Large intestine (tissue), 12 donors: ENCODE results near the gene DEPDC1B. TPM values are rescaled to one million over a fixed set of nuclear protein-coding genes. Genes with fewer than 3 reads are reported as not detected.
"Not testable (repeated sequence)": the region's sequence is repeated elsewhere in the genome, so short reads cannot be mapped to it uniquely, and the experiment has no call there.

Experiments used
- DNase-seq, 2 donors: peaks; one replicate each; pipeline versions ENCODE4 v3.0.0 to v3.0.0-alpha.2; 2013
- H3K27ac ChIP-seq: one replicate; pipeline ENCODE4 v1.5.1; 2013; ENCODE audit warnings: low read length
- H3K27me3 ChIP-seq: 2 replicates; pipeline ENCODE4 v1.6.1; 2013; ENCODE audit warnings: low read length; ENCODE audit not compliant: control insufficient read depth, insufficient read depth
- H3K36me3 ChIP-seq: 2 replicates; pipeline ENCODE4 v1.6.1; 2013; ENCODE audit warnings: low read length; ENCODE audit not compliant: control insufficient read depth, insufficient read depth
- H3K4me1 ChIP-seq: one replicate; pipeline ENCODE4 v1.6.1; 2013; ENCODE audit warnings: low read length; ENCODE audit not compliant: control insufficient read depth, insufficient read depth
- H3K4me3 ChIP-seq: one replicate; pipeline ENCODE4 v1.5.1; 2013; ENCODE audit warnings: low read length
- H3K9me3 ChIP-seq: one replicate; pipeline ENCODE4 v1.6.1; 2013; ENCODE audit warnings: mild to moderate bottlenecking, low read depth, low read length, moderate library complexity; ENCODE audit not compliant: control insufficient read depth
- WGBS: methylation state at CpG from one replicate; pipeline ENCODE4 v1.1.5; 2013; ENCODE audit warnings: low lambda C conversion rate; ENCODE audit not compliant: insufficient coverage; 5-methylcytosine and 5-hydroxymethylcytosine counted together
- long read RNA-seq, 11 donors: transcript quantifications; one replicate each; lab custom pipeline, GENCODE V29; 2026
- polyA plus RNA-seq: library from polyadenylated mRNA; unstranded; fragments of 120-200 nt; gene quantifications from one replicate; pipeline ENCODE4 v1.2.1, GENCODE V29; 2013

The DEPDC1B gene, protein sequence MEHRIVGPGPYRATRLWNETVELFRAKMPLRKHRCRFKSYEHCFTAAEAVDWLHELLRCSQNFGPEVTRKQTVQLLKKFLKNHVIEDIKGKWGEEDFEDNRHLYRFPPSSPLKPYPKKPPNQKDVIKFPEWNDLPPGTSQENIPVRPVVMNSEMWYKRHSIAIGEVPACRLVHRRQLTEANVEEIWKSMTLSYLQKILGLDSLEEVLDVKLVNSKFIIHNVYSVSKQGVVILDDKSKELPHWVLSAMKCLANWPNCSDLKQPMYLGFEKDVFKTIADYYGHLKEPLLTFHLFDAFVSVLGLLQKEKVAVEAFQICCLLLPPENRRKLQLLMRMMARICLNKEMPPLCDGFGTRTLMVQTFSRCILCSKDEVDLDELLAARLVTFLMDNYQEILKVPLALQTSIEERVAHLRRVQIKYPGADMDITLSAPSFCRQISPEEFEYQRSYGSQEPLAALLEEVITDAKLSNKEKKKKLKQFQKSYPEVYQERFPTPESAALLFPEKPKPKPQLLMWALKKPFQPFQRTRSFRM
- polyA plus RNA-seq, result 15.3 TPM
- long read RNA-seq, donor 1, partial matches to known transcripts, result 0 of 3 reads
- long read RNA-seq, donor 1, other reads (novel, unspliced or antisense), result 0 of 3 reads
- long read RNA-seq, donor 2, partial matches to known transcripts, result 0 of 3 reads
- long read RNA-seq, donor 2, other reads (novel, unspliced or antisense), result 0 of 3 reads
- long read RNA-seq, donor 3, transcript DEPDC1B-201 (11 exons, 2,499 nt), result major isoform, 6 of 8 reads
- long read RNA-seq, donor 3, partial matches to known transcripts, result 0 of 8 reads
- long read RNA-seq, donor 3, other reads (novel, unspliced or antisense), result 0 of 8 reads
- long read RNA-seq, donor 4, result 0 reads
- long read RNA-seq, donor 5, transcript DEPDC1B-201 (11 exons, 2,499 nt), result major isoform, 5 of 6 reads
- long read RNA-seq, donor 5, partial matches to known transcripts, result 0 of 6 reads
- long read RNA-seq, donor 5, other reads (novel, unspliced or antisense), result 0 of 6 reads
- long read RNA-seq, donor 6, partial matches to known transcripts, result 0 of 2 reads
- long read RNA-seq, donor 6, other reads (novel, unspliced or antisense), result 0 of 2 reads
- long read RNA-seq, donor 7, partial matches to known transcripts, result 0 of 1 reads
- long read RNA-seq, donor 7, other reads (novel, unspliced or antisense), result 0 of 1 reads
- long read RNA-seq, donor 8, partial matches to known transcripts, result 13 of 15 reads
- long read RNA-seq, donor 8, other reads (novel, unspliced or antisense), result 0 of 15 reads
- long read RNA-seq, donor 9, transcript DEPDC1B-201 (11 exons, 2,499 nt), result major isoform, 9 of 21 reads
- long read RNA-seq, donor 9, partial matches to known transcripts, result 12 of 21 reads
- long read RNA-seq, donor 9, other reads (novel, unspliced or antisense), result 0 of 21 reads
- long read RNA-seq, donor 10, partial matches to known transcripts, result 9 of 11 reads
- long read RNA-seq, donor 10, other reads (novel, unspliced or antisense), result 0 of 11 reads
- long read RNA-seq, donor 11, partial matches to known transcripts, result 0 of 1 reads
- long read RNA-seq, donor 11, other reads (novel, unspliced or antisense), result 0 of 1 reads

DNA sequence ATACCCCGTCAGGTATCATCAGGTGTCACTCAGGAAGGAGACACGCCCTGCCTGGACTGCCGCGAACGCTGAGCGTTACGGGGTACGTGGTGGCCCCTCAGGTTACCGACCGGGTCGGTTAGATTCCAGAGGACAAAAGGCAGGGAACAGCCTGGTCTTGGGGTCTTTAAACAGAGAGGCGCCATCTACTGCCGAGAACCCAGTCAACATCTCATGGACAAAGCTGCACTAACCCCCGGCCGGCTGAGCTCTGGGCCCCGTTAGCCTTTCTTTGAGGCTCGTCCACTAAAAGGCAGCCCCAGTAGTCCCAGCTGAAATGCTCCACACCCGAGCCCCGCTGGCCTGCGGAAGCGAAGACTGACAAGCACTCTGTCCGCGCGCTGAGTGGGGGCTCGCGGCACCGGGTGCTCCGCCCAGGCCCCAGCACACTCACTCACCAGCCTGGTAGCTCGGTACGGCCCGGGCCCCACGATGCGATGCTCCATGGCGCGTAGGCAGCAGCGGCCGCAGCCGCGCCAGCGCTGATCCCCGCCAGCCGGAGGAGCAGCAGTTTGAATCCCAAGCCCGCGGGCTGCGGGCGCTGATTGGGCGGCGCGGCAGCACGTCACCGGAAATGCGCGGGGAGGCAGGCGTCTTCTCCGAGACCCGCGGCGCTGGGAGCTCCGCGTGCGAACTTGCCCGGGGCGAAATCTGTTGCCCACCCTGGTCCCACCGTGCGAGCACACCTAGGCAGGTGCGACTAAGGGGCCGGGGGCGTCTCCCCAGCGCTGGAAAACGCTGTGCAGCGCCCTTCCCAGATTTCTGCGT, at the start of gene DEPDC1B:
TSS of gene DEPDC1B (minus strand) at position 558 of the 807 bp plus-strand sequence. CDS start at position 485, 73 bp downstream.
- DNase-seq, result peak; percentile 92 to 96
- Histone ChIP-seq H3K36me3 (no peaks in the 10 kb centered on the region), H3K4me3 (peak within 1 kb of the TSS; percentile 89), H3K4me1 (peaks cover 18% of the 10 kb centered on the region), H3K27me3 (no peaks in the 10 kb centered on the region), H3K9me3 (no peaks in the 10 kb centered on the region), H3K27ac (peak within 1 kb of the TSS; percentile 98)
- WGBS, result no CpG with 5 or more reads among the region's 72 CpGs

DNA sequence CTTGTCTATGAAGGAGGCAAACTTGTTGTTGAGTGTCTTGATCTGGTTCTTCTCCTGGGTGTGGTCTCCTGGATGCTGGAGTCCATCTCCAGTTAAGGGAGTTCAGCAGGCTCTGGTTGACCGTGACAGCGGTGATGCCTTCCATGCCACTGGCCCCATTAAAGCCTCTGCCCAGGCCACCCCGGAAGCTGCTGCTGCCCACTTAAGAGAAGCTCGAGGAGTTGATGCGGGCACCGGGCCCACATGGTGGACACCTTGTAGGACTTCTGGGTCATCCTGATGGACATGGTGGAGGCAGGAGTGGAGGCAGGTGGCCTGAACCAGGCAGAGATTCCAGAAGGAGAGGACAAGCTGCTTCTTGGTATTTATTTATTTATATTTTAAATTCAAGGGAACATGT, 44.7 kb upstream of the DEPDC1B start:
- peaks cover 5% of the 10 kb centered on the region for H3K36me3 ChIP-seq
- H3K27me3 ChIP-seq, result no peaks in the 10 kb centered on the region
- H3K4me3 ChIP-seq, result no peak overlapping the region
- no peak for DNase-seq
- WGBS, result no CpG with 5 or more reads among the region's 6 CpGs
- no peak overlapping the region for H3K27ac ChIP-seq
- H3K4me1 ChIP-seq, result no peaks in the 10 kb centered on the region
- H3K9me3 ChIP-seq, result peaks cover 29% of the 10 kb centered on the region

DNA sequence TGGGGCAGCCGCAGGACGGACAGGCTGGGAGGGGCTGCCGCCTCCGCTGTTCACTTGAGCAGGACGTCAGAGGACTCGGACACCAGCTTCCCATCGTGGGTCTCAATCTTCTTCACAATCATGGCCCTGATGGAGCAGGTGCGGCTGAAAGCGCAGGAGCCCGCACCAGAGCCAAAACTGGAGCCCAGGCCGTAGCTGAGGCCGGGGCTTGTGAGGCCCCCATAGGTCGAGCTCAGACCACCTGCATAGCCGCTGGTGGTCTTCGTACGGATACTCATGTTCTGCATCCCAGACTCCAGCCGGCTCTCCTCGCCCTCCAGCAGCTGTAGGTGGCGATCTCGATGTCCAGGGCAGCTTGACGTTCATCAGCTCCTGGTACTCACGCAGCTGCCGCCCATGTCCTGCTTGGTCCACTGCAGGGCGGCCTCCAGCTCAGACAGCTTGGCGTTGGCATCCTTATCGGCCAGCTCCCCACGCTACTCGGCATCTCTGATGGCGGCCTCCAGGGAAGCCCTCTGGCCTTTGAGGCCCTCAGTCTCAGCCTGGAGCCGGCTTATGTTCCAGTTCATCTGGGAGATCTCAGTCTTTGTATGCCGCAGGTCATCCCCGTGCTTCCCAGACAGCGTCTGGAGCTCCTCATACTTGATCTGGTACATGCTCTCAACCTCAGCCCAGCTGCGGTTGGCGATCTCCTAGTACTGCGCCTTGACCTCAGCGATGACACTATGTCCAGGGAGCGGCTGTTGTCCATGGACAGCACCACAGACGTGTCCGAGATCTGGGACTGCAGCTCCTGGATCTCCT, 43.7 kb upstream of the DEPDC1B start:
- no CpG with 5 or more reads among the region's 40 CpGs for WGBS
- no peak for DNase-seq
- H3K36me3 ChIP-seq, result peaks cover 3% of the 10 kb centered on the region
- no peak overlapping the region for H3K27ac ChIP-seq
- no peak overlapping the region for H3K4me3 ChIP-seq
- H3K4me1 ChIP-seq, result no peaks in the 10 kb centered on the region
- peaks cover 29% of the 10 kb centered on the region for H3K9me3 ChIP-seq
- no peaks in the 10 kb centered on the region for H3K27me3 ChIP-seq

DNA sequence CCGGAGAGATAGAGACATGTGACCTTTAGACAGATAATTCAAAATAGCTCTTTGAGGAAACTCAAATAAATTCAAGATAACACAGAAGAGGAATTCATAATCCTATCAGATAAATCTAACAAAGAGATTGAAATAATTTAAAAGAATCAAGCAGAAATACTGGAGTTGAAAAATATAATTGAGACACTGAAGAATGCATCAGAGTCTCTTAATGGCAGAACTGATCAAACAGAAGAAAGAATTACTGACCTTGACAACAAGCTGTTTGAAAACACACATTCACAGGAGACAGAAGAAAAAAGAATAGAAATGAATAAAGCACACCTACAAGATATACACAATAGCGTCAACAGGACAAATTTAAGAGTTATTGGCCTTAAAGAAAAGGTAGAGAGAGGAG, 40.4 kb upstream of the DEPDC1B start:
- H3K4me1 ChIP-seq, result no peaks in the 10 kb centered on the region
- 100% methylated on average over 1 of the region's 2 CpGs for WGBS
- H3K4me3 ChIP-seq, result no peak overlapping the region
- no peak for DNase-seq
- H3K27me3 ChIP-seq, result no peaks in the 10 kb centered on the region
- peaks cover 32% of the 10 kb centered on the region for H3K9me3 ChIP-seq
- no peak overlapping the region for H3K27ac ChIP-seq
- H3K36me3 ChIP-seq, result peaks cover 7% of the 10 kb centered on the region

DNA sequence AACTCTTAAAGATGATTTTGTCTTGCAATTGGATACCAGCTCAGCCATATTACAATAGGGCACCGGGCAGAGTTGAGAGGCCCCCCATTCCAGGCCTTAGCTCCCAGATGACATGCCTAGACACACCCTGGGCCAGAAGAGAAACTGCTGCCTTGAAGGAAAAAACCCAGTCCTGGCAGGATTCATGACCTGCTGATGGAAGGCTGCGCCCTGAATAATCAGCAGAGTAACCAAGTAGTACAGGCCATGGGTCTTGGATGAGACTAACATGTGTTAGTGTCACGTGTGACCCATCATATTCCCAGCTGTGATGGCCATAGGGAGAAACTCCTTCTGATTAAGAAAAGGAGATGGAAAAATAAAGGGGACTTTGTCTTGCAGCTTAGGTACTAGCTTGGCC, 39.0 kb upstream of the DEPDC1B start:
- Histone ChIP-seq H3K4me3 (no peak overlapping the region), H3K4me1 (no peaks in the 10 kb centered on the region), H3K36me3 (peaks cover 7% of the 10 kb centered on the region), H3K9me3 (peaks cover 28% of the 10 kb centered on the region), H3K27me3 (no peaks in the 10 kb centered on the region), H3K27ac (no peak overlapping the region)
- no CpG with 5 or more reads among the region's 3 CpGs for WGBS
- DNase-seq, result no peak

DNA sequence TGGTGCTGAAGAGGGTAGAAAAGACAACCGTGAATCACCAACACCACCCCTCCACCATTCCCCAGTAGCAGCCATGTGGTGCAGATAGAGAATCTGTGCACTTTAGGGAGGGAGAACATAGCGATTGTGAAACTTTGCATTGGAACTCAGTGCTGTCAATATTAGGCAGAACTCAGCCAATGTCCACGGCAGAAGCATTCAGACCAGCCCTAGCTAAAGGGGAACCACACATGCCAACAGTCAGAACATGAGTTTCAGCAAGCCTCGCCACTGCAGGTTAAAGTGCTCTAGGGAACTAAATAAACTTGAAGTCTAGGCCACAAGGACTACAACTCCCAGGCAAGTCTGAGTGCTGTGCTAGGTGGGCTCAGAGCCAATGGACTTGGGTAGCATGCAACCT, 38.5 kb upstream of the DEPDC1B start:
- H3K27me3 ChIP-seq, result no peaks in the 10 kb centered on the region
- no peak for DNase-seq

DNA sequence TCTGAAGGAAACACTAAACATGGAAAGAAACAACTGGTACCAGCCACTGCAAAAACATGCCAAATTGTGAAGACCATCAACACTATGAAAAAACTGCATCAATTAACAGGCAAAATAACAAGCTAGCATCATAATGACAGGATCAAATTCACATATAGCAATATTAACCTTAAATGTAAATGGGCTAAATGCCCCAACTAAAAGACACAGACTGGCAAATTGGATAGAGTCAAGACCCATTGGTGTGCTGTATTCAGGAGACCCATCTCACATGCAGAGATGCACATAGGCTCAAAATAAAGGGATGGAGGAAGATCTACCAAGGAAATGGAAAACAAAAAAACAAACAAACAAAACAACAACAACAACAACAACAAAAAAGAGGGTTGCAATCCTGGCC, 30.9 kb upstream of the DEPDC1B start:
- not testable (repeated sequence) for H3K27ac ChIP-seq, DNase-seq, H3K27me3 ChIP-seq, H3K4me3 ChIP-seq, H3K9me3 ChIP-seq, H3K36me3 ChIP-seq, H3K4me1 ChIP-seq

More for the DNA sequence above, 38.5 kb upstream of the DEPDC1B start:
- Histone ChIP-seq H3K36me3 (peaks cover 7% of the 10 kb centered on the region), H3K4me3 (no peak overlapping the region), H3K9me3 (peaks cover 23% of the 10 kb centered on the region), H3K4me1 (no peaks in the 10 kb centered on the region), H3K27ac (no peak overlapping the region)
- WGBS, result 100% methylated on average over 1 of the region's 4 CpGs

DNA sequence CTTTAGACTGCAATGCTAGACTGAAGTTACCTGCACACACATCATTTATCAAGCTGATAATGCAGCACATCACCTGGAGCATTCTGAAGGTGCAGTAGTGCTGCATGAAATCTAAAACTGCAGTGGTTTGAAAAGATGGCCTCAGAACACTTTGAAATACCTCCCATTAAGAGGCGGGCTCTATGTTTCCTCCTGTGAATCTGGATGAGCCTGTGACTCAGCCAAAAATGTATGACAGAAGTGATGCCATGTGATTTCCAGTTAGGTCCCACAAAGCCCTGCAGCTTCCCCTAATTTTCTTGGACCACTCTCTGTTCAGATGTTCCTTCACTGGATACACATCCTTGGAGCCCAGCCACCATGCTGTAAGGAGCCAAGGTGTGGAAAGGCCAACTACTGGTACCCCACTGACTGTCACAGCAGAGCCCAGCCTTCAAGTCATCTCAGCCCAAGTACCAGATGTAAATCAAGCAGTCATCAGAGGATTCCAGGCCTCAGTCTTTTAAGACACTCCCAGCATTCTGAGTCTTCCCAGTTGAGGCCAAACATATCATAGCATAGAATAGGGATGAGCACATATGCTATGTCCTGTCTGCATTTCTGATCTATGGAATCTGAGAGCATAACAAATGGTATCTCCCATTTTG, 27.2 kb upstream of the DEPDC1B start:
- H3K36me3 ChIP-seq, result peaks cover 3% of the 10 kb centered on the region
- no peak overlapping the region for H3K4me3 ChIP-seq
- DNase-seq, result no peak
- WGBS, result no CpG with 5 or more reads among the region's 1 CpG
- peaks cover 3% of the 10 kb centered on the region for H3K9me3 ChIP-seq
- H3K27me3 ChIP-seq, result no peaks in the 10 kb centered on the region
- H3K4me1 ChIP-seq, result no peaks in the 10 kb centered on the region
- H3K27ac ChIP-seq, result no peak overlapping the region
